Ramos (cell line): ENCODE data around the gene MT2A.

Source experiments
- in situ Hi-C: fragments of 300-500 bp; cut with MboI; formaldehyde crosslinking; loops from one replicate; pipeline ENCODE4 v1.14.3; 2022; ENCODE audit warnings: low sequenced_read_pairs; ENCODE audit not compliant: unreplicated experiment

Gene MT2A

GRCh38 chr16:56634715-56635440 lies 26.5 kb downstream of the MT2A start:
- in situ Hi-C loops: no loop called here

- in situ Hi-C loops: no loop called here
Observed at GRCh38 chr16:56635441-56635967, 27.1 kb downstream of the MT2A start.

- in situ Hi-C loops: no loop called here
Observed at GRCh38 chr16:56636616-56637413, 28.4 kb downstream of the MT2A start.

GRCh38 chr16:56637814-56638750 lies 29.7 kb downstream of the MT2A start, which contains the start of gene MT1A:
MT1A (plus strand) TSS chr16:56638666; CDS start chr16:56638739, 73 bp downstream.
- in situ Hi-C loops: no loop called here

GRCh38 chr16:56639045-56639444 lies 30.7 kb downstream of the MT2A start:
- in situ Hi-C loops: no loop called here

GRCh38 chr16:56640076-56640475 lies 31.7 kb downstream of the MT2A start:
- in situ Hi-C loops: no loop called here

GRCh38 chr16:56641166-56641565 lies 32.8 kb downstream of the MT2A start:
- in situ Hi-C loops: no loop called here

- in situ Hi-C loops: no loop called here
Observed at GRCh38 chr16:56643080-56643778, 34.8 kb downstream of the MT2A start.

GRCh38 chr16:56643833-56644232 lies 35.4 kb downstream of the MT2A start:
- in situ Hi-C loops: no loop called here

GRCh38 chr16:56645311-56645710 lies 36.9 kb downstream of the MT2A start:
- in situ Hi-C loops: no loop called here

GRCh38 chr16:56645838-56646237 lies 37.5 kb downstream of the MT2A start:
- in situ Hi-C loops: no loop called here

GRCh38 chr16:56647641-56648431 lies 39.5 kb downstream of the MT2A start:
- in situ Hi-C loops: no loop called here

- in situ Hi-C loops: no loop called here
Observed at GRCh38 chr16:56649271-56649670, 40.9 kb downstream of the MT2A start.

- in situ Hi-C loops: no loop called here
Observed at GRCh38 chr16:56649820-56650219, 41.4 kb downstream of the MT2A start.

- in situ Hi-C loops: no loop called here
Observed at GRCh38 chr16:56651586-56651985, 43.2 kb downstream of the MT2A start, which contains the start of gene MT1B. MT1B (plus strand) TSS chr16:56651886; CDS start chr16:56651954, 68 bp downstream.

GRCh38 chr16:56652600-56652999 lies 44.2 kb downstream of the MT2A start:
- in situ Hi-C loops: no loop called here

- in situ Hi-C loops: no loop called here
Observed at GRCh38 chr16:56653218-56653617, 44.8 kb downstream of the MT2A start.

- in situ Hi-C loops: no loop called here
Observed at GRCh38 chr16:56657555-56658326, 49.4 kb downstream of the MT2A start, which contains the start of gene MT1F. MT1F (plus strand) TSS chr16:56657959; CDS start chr16:56658059, 100 bp downstream.
